K562 (cell line): Measurements from ENCODE around the gene SLC19A1. TPM values are rescaled to one million over a fixed set of nuclear protein-coding genes. Genes with fewer than 3 reads are reported as not detected.
A peak's percentile ranks its signal among the peaks of the same experiment; 100 is the strongest.

ENCODE experiments used
- ATAC-seq: fragments of 200-7000 bp; cut with Tn5 transposase; 3 replicates; pipeline ENCODE4 v1.9.1; 2020; ENCODE audit warnings: moderate library complexity
- BruUV-seq: library from RNA; stranded (reverse); fragments of 400-500 nt; replicated peaks from 2 replicates; lab custom pipeline; 2021; lab: Mats Ljungman, UMichigan
- CTCF ChIA-PET: fragments of 300-600 bp; formaldehyde crosslinking; extraction: SDS; loops from one replicate; lab custom pipeline; 2021; ENCODE audit warnings: low intra/inter-chr PET ratio; lab: Yijun Ruan, JAX
- POLR2A ChIA-PET: fragments of 300-600, 350-650 bp; sonication (Branson Sonifier 250); formaldehyde crosslinking; extraction: SDS; loops from one replicate; lab custom pipeline; 2021; ENCODE audit warnings: antibody characterized with exemption, inconsistent platforms; lab: Yijun Ruan, JAX
- DNase-seq, 4 experiments: peaks; one replicate each; pipeline versions ENCODE4 v3.0.0 to v3.0.0-alpha.2; 2011 to 2018; ENCODE audit warnings: low spot score in 3 of 4, mixed read lengths in 3 of 4; ENCODE audit errors: extremely low read depth in 1 of 4
- FAIRE-seq: peaks from 2 replicates; lab custom pipeline; 2011; peaks lifted over from hg19 to GRCh38; lab: Jason Lieb, UNC
- H2AFZ ChIP-seq: 2 replicates; pipeline ENCODE4 v1.6.0; 2011; ENCODE audit warnings: low read depth, low read length, control low read depth, inconsistent platforms
- H3K27ac ChIP-seq: fragments of 200-600 bp; 3 replicates; pipeline ENCODE4 v1.8.0; 2011; ENCODE audit warnings: low read depth, mild to moderate bottlenecking, control low read depth, inconsistent platforms, low read length, moderate library complexity, mixed read lengths; ENCODE audit errors: extremely low read depth
- H3K27me3 ChIP-seq, 2 experiments: fragments of 300-600 bp in 1 of 2; 2 replicates in 1 of 2; 3 replicates in 1 of 2; pipeline versions ENCODE4 v1.6.0 to v1.8.0; 2011; ENCODE audit warnings: inconsistent platforms in 2 of 2, low read length in 2 of 2, mild to moderate bottlenecking in 1 of 2, mixed read lengths in 1 of 2, moderate library complexity in 1 of 2; ENCODE audit not compliant: control insufficient read depth in 2 of 2, insufficient read depth in 2 of 2
- H3K36me3 ChIP-seq: fragments of 300-600 bp; 3 replicates; pipeline ENCODE4 v1.8.0; 2011; ENCODE audit warnings: mild to moderate bottlenecking, low read length, inconsistent platforms; ENCODE audit not compliant: control insufficient read depth, insufficient read depth
- H3K4me1 ChIP-seq, 2 experiments: fragments of 200-600 bp in 1 of 2; replicated peaks in 1 of 2; 2 replicates in 1 of 2; 3 replicates in 1 of 2; pipeline versions ENCODE4 v1.5.1 to v1.8.0; 2011; ENCODE audit warnings: inconsistent platforms in 2 of 2, low read length in 2 of 2, mild to moderate bottlenecking in 1 of 2, mixed read lengths in 1 of 2, moderate library complexity in 1 of 2; ENCODE audit not compliant: control insufficient read depth in 2 of 2, insufficient read depth in 2 of 2
- H3K4me2 ChIP-seq: 2 replicates; pipeline ENCODE4 v1.6.1; 2011; ENCODE audit warnings: low read length, control low read depth, inconsistent platforms, mixed read lengths; ENCODE audit not compliant: insufficient read depth
- H3K4me3 ChIP-seq: fragments of 200-600 bp; sonication (generic), shearing (Covaris generic); 2 replicates; pipeline ENCODE4 v1.5.1; 2016; ENCODE audit warnings: control low read depth, inconsistent platforms
- H3K79me2 ChIP-seq: fragments of 200-600 bp; 3 replicates; pipeline ENCODE4 v1.8.0; 2011; ENCODE audit warnings: low read length, inconsistent platforms; ENCODE audit not compliant: control insufficient read depth, insufficient read depth
- H3K9ac ChIP-seq, 2 experiments: 2 replicates each; pipeline versions ENCODE4 v1.6.0 to v1.6.1; 2011; ENCODE audit warnings: low read depth in 2 of 2, low read length in 2 of 2, control low read depth in 1 of 2, inconsistent platforms in 1 of 2, mild to moderate bottlenecking in 1 of 2, mixed read lengths in 1 of 2; ENCODE audit not compliant: insufficient read depth in 1 of 2
- H3K9me1 ChIP-seq: one replicate; pipeline ENCODE4 v1.6.0; 2011; ENCODE audit warnings: inconsistent platforms, mild to moderate bottlenecking, low read length, moderate library complexity; ENCODE audit not compliant: control insufficient read depth, insufficient read depth
- H3K9me3 ChIP-seq: replicated peaks from 2 replicates; pipeline ENCODE4 v1.5.1; 2011; ENCODE audit warnings: low read depth, low read length, inconsistent platforms; ENCODE audit not compliant: control insufficient read depth, insufficient read depth
- H4K20me1 ChIP-seq: replicated peaks from 2 replicates; pipeline ENCODE4 v1.6.1; 2011; ENCODE audit warnings: low read length, inconsistent platforms, mixed read lengths; ENCODE audit not compliant: control insufficient read depth, insufficient read depth
- CBFA2T3 ChIP-seq: fragments of 450-650 bp; IDR thresholded peaks from 2 replicates; pipeline ENCODE4 v1.6.1; 2017
- CBFB ChIP-seq: sonication (generic); formaldehyde crosslinking; IDR thresholded peaks from 2 replicates; pipeline ENCODE4 v1.4.0; 2020; ENCODE audit warnings: mild to moderate bottlenecking, missing genetic modification reagents
- FOSL1 ChIP-seq: fragments of 200-800 bp; sonication (Bioruptor generic); conservative IDR thresholded peaks from 2 replicates; pipeline ENCODE4 v1.6.1; 2016; ENCODE audit warnings: missing genetic modification characterization, missing compliant biosample characterization
- MBD2 ChIP-seq: sonication (generic); IDR thresholded peaks from 2 replicates; pipeline ENCODE4 v1.6.1; 2016; ENCODE audit warnings: low read depth, borderline replicate concordance
- RREB1 ChIP-seq: fragments of 250-450 bp; sonication (Bioruptor Pico); IDR thresholded peaks from 2 replicates; pipeline ENCODE4 v1.4.0; 2020
- SOX6 ChIP-seq: fragments of 450-650 bp; IDR thresholded peaks from 2 replicates; pipeline ENCODE4 v1.6.1; 2014; ENCODE audit warnings: mild to moderate bottlenecking
- SRSF3 ChIP-seq: fragments of 200-400 bp; formaldehyde crosslinking; IDR thresholded peaks from 2 replicates; pipeline ENCODE4 v1.6.1; 2016; ENCODE audit warnings: mild to moderate bottlenecking, low read length, moderate library complexity; ENCODE audit not compliant: insufficient read depth
- ZBTB2 ChIP-seq: fragments of 450-650 bp; IDR thresholded peaks from 2 replicates; pipeline ENCODE4 v1.6.1; 2016; ENCODE audit warnings: antibody characterized with exemption
- ZKSCAN1 ChIP-seq: fragments of 150-350 bp; IDR thresholded peaks from 2 replicates; pipeline ENCODE4 v1.6.1; 2016; ENCODE audit warnings: low read depth, low read length
- ZNF778 ChIP-seq: fragments of 450-650 bp; formaldehyde crosslinking; IDR thresholded peaks from 2 replicates; pipeline ENCODE4 v1.4.0; 2020; ENCODE audit warnings: mild to moderate bottlenecking, moderate library complexity
- ZNF830 ChIP-seq: fragments of 250-450 bp; sonication (Bioruptor Pico); IDR thresholded peaks from 2 replicates; pipeline ENCODE4 v1.5.0; 2021; ENCODE audit warnings: mild to moderate bottlenecking
- WGBS: fragments of 100-300 bp; shearing (Covaris generic); methylation state at CpG from one replicate; pipeline ENCODE4 v1.1.6; 2016; ENCODE audit warnings: low coverage, mixed read lengths; ENCODE audit not compliant: insufficient coverage; ENCODE audit errors: missing lambda C conversion rate; 5-methylcytosine and 5-hydroxymethylcytosine counted together
- in situ Hi-C: fragments of 300-500 bp; cut with MboI; formaldehyde crosslinking; loops from 4 replicates; pipeline ENCODE4 v1.15.0; 2018; ENCODE audit warnings: inconsistent platforms, mixed read lengths
- intact Hi-C: fragments of 100-400 bp; cut with micrococcal nuclease; formaldehyde crosslinking; loops from 2 replicates; pipeline ENCODE4 v1.14.2; 2022
- polyA plus RNA-seq, 8 experiments: library from polyadenylated mRNA; depleted of rRNA in 4 of 8; stranded (reverse) in 5 of 8; unstranded in 3 of 8; fragments of >200 nt; fragmentation: Nextera tagmentation in 2 of 8; fragmentation: Illumina TruSeq in 1 of 8; extraction: Ambion mirVana in 2 of 8; extraction: Trizol in 1 of 8; gene quantifications; 2 replicates each; pipeline versions ENCODE4 v1.2.1 to v1.2.3, GENCODE V29; 2011 to 2014; ENCODE audit warnings: inconsistent platforms in 1 of 8, missing spikeins in 1 of 8
- total RNA-seq, 7 experiments: library from RNA; depleted of rRNA in 6 of 7; stranded (reverse); fragments of >200 nt in 6 of 7; fragmentation: Illumina TruSeq in 2 of 7; extraction: Trizol in 2 of 7; gene quantifications; 2 replicates each; pipeline versions ENCODE4 v1.2.1 to v1.2.3, GENCODE V29; 2011 to 2021; ENCODE audit warnings: low replicate concordance in 1 of 7

SLC19A1 gene
- total and polyA plus RNA-seq, 9 of the 15 experiments (the other 6 are each of a cell fraction or from before 2014, with no cell fraction given) = 0.65 to 88.7 (median 12.0) TPM

GRCh38 chr21:45582128-45582527 lies 39.9 kb upstream of the SLC19A1 start:
- ATAC-seq (no peak), DNase-seq (peak in 1 of 4 experiments; percentile 17), FAIRE-seq (no peak)
- in situ Hi-C loops = no loop called here
- Histone ChIP-seq H3K4me3 (no peak overlapping the region), H3K9me3 (peaks cover 13% of the 10 kb centered on the region; the same call in 1 of the 2 replicates), H3K9ac (no peak overlapping the region), H3K4me2 (no peak overlapping the region), H3K4me1 (peaks cover 2 to 22% of the 10 kb centered on the region in 2 experiments; a peak in 1 of 5 replicates), H4K20me1 (0 out of 2 replicates have a peak, but pooled peaks cover 3% of the 10 kb centered on the region), H3K36me3 (no peaks in the 10 kb centered on the region), H3K27ac (no peak overlapping the region), H3K79me2 (no peaks in the 10 kb centered on the region), H3K9me1 (no peaks in the 10 kb centered on the region), H3K27me3 (peaks cover 23 to 44% of the 10 kb centered on the region in 2 experiments; a peak in 4 of 5 replicates), H2AFZ (no peak overlapping the region)
- BruUV-seq = no TSS peak
- TF ChIP-seq SRSF3 (no peak), CBFB (no peak), CBFA2T3 (0 out of 2 replicates have a peak, but pooled peaks have one; percentile 3), FOSL1 (0 out of 2 replicates have a peak, but pooled peaks have one; percentile 43), MBD2 (no peak), ZNF778 (CRISPR knock-in tag) (no peak), ZNF830 (CRISPR knock-in tag) (no peak), ZKSCAN1 (no peak), RREB1 (CRISPR knock-in tag) (no peak), SOX6 (peak; percentile 36; the same call in 1 of the 2 replicates), ZBTB2 (no peak)
- ChIA-PET POLR2A (no interaction called here), CTCF (no interaction called here)
- intact Hi-C loops = no loop called here
- 10% methylated on average over 5 of the region's 5 CpGs for WGBS
